Placental pericyte (primary cell): ENCODE measurements around the gene FBN3. TPM values are rescaled to one million over a fixed set of nuclear protein-coding genes. Genes with fewer than 3 reads are reported as not detected.

Experiments
- total RNA-seq: library from RNA; depleted of rRNA; stranded (reverse); fragments of >200 nt; gene quantifications from 2 replicates; pipeline ENCODE4 v1.2.3, GENCODE V29; 2012

Gene FBN3
- not detected in 2 replicates for total RNA-seq

GRCh38 chr19:8149261-8150094, at the start of gene FBN3:
TSS of gene FBN3 (minus strand) at chr19:8149592. CDS start at chr19:8147480, 2,112 bp downstream.

DNA sequence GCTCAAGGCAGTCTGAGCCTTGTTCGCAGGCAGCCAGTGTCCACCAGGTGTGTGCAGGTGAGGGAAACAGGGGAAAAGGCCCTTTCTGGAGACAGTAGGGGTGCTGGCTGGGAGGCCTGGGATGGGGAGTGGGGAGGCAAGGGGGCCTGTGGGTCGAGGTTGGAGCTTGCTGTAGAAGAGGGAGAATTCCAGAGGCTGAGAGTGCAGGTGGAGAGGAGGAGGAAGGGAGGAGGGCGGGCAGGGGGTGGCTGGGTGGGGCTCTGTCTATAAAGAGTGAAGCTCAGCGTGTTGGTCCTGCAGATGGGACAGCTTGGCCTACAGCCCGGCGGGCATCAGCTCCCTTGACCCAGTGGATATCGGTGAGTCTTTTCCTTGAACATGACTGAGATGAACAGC, 96.9 kb downstream of the FBN3 start, which contains the start of gene CCL25:
Gene CCL25, plus strand, starts transcription at position 297 of the 396 bp plus-strand sequence. CDS start 290 bp downstream, outside the sequence.

Other genes starting within 250 kb of the FBN3 start
- gene MAP2K7, start 245.7 kb downstream of the FBN3 start, total RNA-seq, result 13.8 and 14.6 TPM in 2 replicates
- 0.86 and 1.3 TPM in 2 replicates for gene TGFBR3L, start 234.8 kb downstream of the FBN3 start, total RNA-seq
- gene SNAPC2, start 229.3 kb downstream of the FBN3 start, total RNA-seq, result 21.0 and 31.1 TPM in 2 replicates
- gene CTXN1, start 223.5 kb downstream of the FBN3 start, total RNA-seq, result 0.88 and 4.6 TPM in 2 replicates
- 46.7 and 81.0 TPM in 2 replicates for gene TIMM44, start 205.9 kb downstream of the FBN3 start, total RNA-seq
- gene ELAVL1, start 144.0 kb downstream of the FBN3 start, total RNA-seq, result 33.3 and 65.7 TPM in 2 replicates
- not detected in 2 replicates for gene CCL25, start 96.8 kb downstream of the FBN3 start, total RNA-seq
- gene CERS4, start 59.8 kb upstream of the FBN3 start, total RNA-seq, result 0.72 and 8.5 TPM in 2 replicates
- 25.8 and 50.6 TPM in 2 replicates for gene CD320, start 158.8 kb upstream of the FBN3 start, total RNA-seq
- 22.6 and 24.3 TPM in 2 replicates for gene NDUFA7, start 171.8 kb upstream of the FBN3 start, total RNA-seq
- gene RPS28, start 171.9 kb upstream of the FBN3 start, total RNA-seq, result 66.7 and 318 TPM in 2 replicates
- gene KANK3, start 193.7 kb upstream of the FBN3 start, total RNA-seq, result 0.22 and 0.86 TPM in 2 replicates
- 2.6 and 18.5 TPM in 2 replicates for gene ANGPTL4, start 214.6 kb upstream of the FBN3 start, total RNA-seq
- gene RAB11B, start 240.8 kb upstream of the FBN3 start, total RNA-seq, result 29.1 and 48.4 TPM in 2 replicates